CD4-positive, alpha-beta T cell treated with Interleukin-2 at 100 ng/mL for 4 hours (primary cell): ENCODE data around the gene HEXD.

Experiments
- DNase-seq: peaks from one replicate; pipeline ENCODE4 v3.0.0-alpha.2; 2020; ENCODE audit warnings: low spot score

HEXD gene

GRCh38 chr17:82489851-82490511 lies 71.8 kb downstream of the HEXD start:
- no peak for DNase-seq

DNA sequence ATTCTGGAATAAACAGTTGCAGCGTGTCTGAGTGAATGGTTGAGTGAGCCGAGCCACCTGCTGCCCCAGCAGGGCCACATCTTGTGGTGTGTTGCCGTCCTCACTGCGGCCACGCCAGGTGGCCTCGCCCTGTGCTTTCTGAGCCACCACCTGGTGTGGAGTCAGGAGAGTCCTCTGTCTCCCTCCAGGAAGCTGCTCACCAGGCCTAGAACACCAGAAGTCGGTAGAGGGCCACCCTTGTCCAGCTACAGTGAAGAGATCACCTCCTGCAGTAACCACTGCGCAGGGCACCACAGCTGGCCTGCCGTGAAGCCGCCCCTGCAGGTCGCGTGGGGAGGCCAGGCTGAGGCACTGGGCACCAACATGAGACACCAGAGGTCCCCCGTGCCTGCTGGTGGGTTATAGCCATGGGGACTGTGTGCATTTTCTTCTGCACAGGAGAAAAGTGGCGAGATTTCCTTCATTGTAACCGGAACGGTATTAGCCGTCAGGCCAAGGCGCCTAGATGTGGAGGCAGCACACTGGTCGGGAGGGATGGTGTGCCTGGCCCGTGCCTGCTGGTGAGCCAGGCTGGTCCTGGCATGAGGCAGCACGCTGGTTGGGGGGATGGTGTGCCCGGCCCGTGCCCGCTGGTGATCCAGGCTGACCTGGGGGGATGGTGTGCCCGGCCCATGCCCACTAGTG lies 72.5 kb downstream of the HEXD start:
- DNase-seq = no peak

DNA sequence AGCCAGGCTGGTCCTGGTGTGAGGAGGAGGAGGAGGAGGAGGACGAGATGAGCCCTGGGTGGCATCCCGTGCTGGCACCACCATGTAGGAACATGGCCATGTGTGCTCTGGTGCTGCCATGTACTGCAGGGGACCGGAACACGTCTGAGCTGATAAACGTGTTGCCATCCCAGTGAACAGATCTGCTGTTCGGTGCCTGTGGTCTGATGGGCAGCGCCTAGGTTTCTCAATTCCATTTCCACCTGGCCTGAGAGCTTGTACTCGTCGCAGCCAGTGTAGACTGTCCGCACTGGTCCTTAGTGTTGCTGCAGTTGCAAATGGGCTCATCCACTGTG lies 73.0 kb downstream of the HEXD start:
- DNase-seq = no peak

GRCh38 chr17:82491533-82491932 lies 73.4 kb downstream of the HEXD start:
- no peak for DNase-seq
